NCI-H345 treated with DMSO at 0.1 percent for 48 hours (cell line): ENCODE data around the gene PNPLA1.

Source experiments
- DNase-seq: peaks from one replicate; lab custom pipeline; 2025; ENCODE audit not compliant: unreplicated experiment; lab: John Stamatoyannopoulos, UW

Gene PNPLA1

GRCh38 chr6:36285187-36285671, 15.4 kb downstream of the PNPLA1 start:
- DNase-seq = no peak

GRCh38 chr6:36285797-36286196, 15.9 kb downstream of the PNPLA1 start:
- no peak for DNase-seq

- no peak for DNase-seq
Observed at GRCh38 chr6:36286858-36287257, 17.0 kb downstream of the PNPLA1 start.

GRCh38 chr6:36289281-36289878, 19.5 kb downstream of the PNPLA1 start:
- peak; percentile 27 for DNase-seq

- DNase-seq = no peak
Observed at GRCh38 chr6:36290668-36291620, 21.1 kb downstream of the PNPLA1 start.

- no peak for DNase-seq
Observed at GRCh38 chr6:36292170-36292569, 22.3 kb downstream of the PNPLA1 start.

- no peak for DNase-seq
Observed at GRCh38 chr6:36296240-36296639, 26.4 kb downstream of the PNPLA1 start.

GRCh38 chr6:36297051-36297450, 27.2 kb downstream of the PNPLA1 start:
- no peak for DNase-seq

GRCh38 chr6:36297511-36297910, 27.7 kb downstream of the PNPLA1 start:
- no peak for DNase-seq

GRCh38 chr6:36298027-36298426, 28.2 kb downstream of the PNPLA1 start:
- no peak for DNase-seq

GRCh38 chr6:36301085-36301658, 31.3 kb downstream of the PNPLA1 start:
- no peak for DNase-seq

GRCh38 chr6:36301781-36302180, 31.9 kb downstream of the PNPLA1 start:
- no peak for DNase-seq

- peak; percentile 66 for DNase-seq
Observed at GRCh38 chr6:36302227-36302976, 32.5 kb downstream of the PNPLA1 start.

- no peak for DNase-seq
Observed at GRCh38 chr6:36305885-36306284, 36.0 kb downstream of the PNPLA1 start.

- DNase-seq = no peak
Observed at GRCh38 chr6:36306375-36306774, 36.5 kb downstream of the PNPLA1 start.

GRCh38 chr6:36308514-36308913, 38.7 kb downstream of the PNPLA1 start:
- no peak for DNase-seq

- DNase-seq = no peak
Observed at GRCh38 chr6:36309203-36309602, 39.3 kb downstream of the PNPLA1 start.

GRCh38 chr6:36309900-36310299, 40.0 kb downstream of the PNPLA1 start:
- DNase-seq = no peak

- DNase-seq = no peak
Observed at GRCh38 chr6:36312854-36313648, 43.2 kb downstream of the PNPLA1 start.

- DNase-seq = no peak
Observed at GRCh38 chr6:36313649-36313936, 43.7 kb downstream of the PNPLA1 start.
